Mesothelial cell of epicardium (in vitro differentiated cells): Measurements from ENCODE around the gene RAP1B. TPM values are rescaled to one million over a fixed set of nuclear protein-coding genes. Genes with fewer than 3 reads are reported as not detected.
"Not testable (repeated sequence)": the region's sequence is repeated elsewhere in the genome, so short reads cannot be mapped to it uniquely, and the experiment has no call there.

Experiments
- DNase-seq, 2 experiments: peaks; one replicate each; pipeline ENCODE4 v3.0.0; 2021; ENCODE audit warnings: low spot score in 2 of 2; ENCODE audit not compliant: unreplicated experiment in 2 of 2
- H3K27ac Mint-ChIP-seq: 2 replicates; pipeline ENCODE4 v1.8.0; 2021; ENCODE audit warnings: mixed read lengths
- H3K27me3 Mint-ChIP-seq: 2 replicates; pipeline ENCODE4 v1.8.0; 2021; ENCODE audit warnings: low read depth, mixed read lengths
- H3K36me3 Mint-ChIP-seq: 2 replicates; pipeline ENCODE4 v1.8.0; 2021; ENCODE audit warnings: mixed read lengths
- H3K4me1 Mint-ChIP-seq: 2 replicates; pipeline ENCODE4 v1.8.0; 2021; ENCODE audit warnings: mixed read lengths
- H3K4me3 Mint-ChIP-seq: 2 replicates; pipeline ENCODE4 v1.8.0; 2021; ENCODE audit warnings: mild to moderate bottlenecking, moderate library complexity, mixed read lengths
- H3K9me3 Mint-ChIP-seq: 2 replicates; pipeline ENCODE4 v1.8.0; 2021; ENCODE audit warnings: mixed read lengths
- total RNA-seq: library from RNA; stranded (reverse); gene quantifications from 3 replicates; pipeline ENCODE4 v1.2.1, GENCODE V29; 2021
- TF ChIP-seq, protein P1 (sequence below): fragments of 200-600 bp; sonication (generic); IDR thresholded peaks from one replicate; pipeline ENCODE4 v1.5.0; 2021; ENCODE audit warnings: antibody characterized with exemption; ENCODE audit not compliant: unreplicated experiment

The RAP1B gene
- total RNA-seq, 1 donor from 2014 or later, result 110 TPM

DNA sequence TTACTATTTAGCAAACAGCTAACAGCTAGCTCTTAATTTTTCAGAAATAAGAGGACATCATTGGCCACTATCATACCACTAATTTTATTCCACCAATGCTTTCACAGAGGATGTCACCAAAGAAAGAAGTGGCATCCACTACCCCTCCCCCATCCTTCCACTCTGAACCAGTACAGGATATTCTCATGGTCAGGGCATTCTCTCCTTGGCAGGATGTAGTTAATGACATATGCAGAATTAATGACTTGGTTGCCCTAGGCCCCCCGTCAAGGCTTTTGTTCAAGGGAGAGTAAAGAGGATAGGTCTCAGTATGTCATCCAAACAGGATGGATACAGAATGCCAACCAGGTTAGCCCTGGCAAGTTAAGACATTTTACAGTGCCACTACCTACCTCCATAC is 57.2 kb downstream of the RAP1B start:
- H3K27me3 Mint-ChIP-seq, result no peaks in the 10 kb centered on the region
- TF ChIP-seq, protein P1, sequence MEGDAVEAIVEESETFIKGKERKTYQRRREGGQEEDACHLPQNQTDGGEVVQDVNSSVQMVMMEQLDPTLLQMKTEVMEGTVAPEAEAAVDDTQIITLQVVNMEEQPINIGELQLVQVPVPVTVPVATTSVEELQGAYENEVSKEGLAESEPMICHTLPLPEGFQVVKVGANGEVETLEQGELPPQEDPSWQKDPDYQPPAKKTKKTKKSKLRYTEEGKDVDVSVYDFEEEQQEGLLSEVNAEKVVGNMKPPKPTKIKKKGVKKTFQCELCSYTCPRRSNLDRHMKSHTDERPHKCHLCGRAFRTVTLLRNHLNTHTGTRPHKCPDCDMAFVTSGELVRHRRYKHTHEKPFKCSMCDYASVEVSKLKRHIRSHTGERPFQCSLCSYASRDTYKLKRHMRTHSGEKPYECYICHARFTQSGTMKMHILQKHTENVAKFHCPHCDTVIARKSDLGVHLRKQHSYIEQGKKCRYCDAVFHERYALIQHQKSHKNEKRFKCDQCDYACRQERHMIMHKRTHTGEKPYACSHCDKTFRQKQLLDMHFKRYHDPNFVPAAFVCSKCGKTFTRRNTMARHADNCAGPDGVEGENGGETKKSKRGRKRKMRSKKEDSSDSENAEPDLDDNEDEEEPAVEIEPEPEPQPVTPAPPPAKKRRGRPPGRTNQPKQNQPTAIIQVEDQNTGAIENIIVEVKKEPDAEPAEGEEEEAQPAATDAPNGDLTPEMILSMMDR, result no peak
- no peaks in the 10 kb centered on the region for H3K9me3 Mint-ChIP-seq
- H3K36me3 Mint-ChIP-seq, result peaks cover 2% of the 10 kb centered on the region
- H3K27ac Mint-ChIP-seq, result no peak overlapping the region
- no peak for DNase-seq
- H3K4me3 Mint-ChIP-seq, result no peak overlapping the region
- H3K4me1 Mint-ChIP-seq, result peaks cover 3% of the 10 kb centered on the region

DNA sequence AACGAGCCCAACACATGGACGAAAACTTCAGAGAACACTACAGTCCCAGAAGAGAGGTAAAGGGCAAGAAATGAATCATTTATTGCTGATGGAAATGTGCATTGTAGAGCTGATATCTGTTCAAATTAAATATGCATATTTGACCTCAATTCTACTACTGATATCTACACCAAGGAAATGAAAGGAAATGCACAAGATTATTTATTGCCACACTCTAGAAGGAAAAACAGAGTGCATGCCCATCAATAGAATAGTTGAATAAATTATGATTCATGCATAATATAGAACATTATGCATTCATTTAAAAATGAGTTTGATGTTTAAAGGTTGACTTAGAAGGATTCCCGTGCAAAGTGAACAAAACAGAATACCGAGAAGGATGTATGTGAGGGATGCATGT is 60.5 kb downstream of the RAP1B start:
- no peaks in the 10 kb centered on the region for H3K27me3 Mint-ChIP-seq
- H3K27ac Mint-ChIP-seq, result no peak overlapping the region
- TF ChIP-seq, protein P1, result no peak
- no peak overlapping the region for H3K4me3 Mint-ChIP-seq
- DNase-seq, result no peak
- H3K36me3 Mint-ChIP-seq, result no peaks in the 10 kb centered on the region
- peaks cover 8% of the 10 kb centered on the region for H3K4me1 Mint-ChIP-seq
- H3K9me3 Mint-ChIP-seq, result no peaks in the 10 kb centered on the region

DNA sequence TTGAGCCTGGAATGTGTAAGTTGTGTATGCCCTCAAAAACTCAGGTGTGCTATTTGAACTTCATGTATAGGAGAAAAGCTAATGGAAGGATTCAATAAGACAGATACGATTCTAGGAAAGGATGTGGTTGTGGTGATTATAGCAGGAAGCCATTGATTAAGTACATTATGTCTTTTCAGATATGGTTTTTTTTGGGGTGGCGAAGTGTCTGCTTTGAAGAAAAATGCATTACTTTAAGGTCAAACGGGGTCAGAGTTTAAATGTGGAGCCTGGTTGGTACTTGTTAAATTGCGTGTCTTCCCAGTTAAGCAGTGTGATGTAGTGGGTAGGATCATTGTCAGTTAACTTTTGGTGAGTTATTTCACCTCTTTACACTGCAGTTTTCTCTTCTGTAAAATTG is 63.1 kb downstream of the RAP1B start:
- no peak overlapping the region for H3K4me3 Mint-ChIP-seq
- TF ChIP-seq, protein P1, result no peak
- no peaks in the 10 kb centered on the region for H3K27me3 Mint-ChIP-seq
- DNase-seq, result no peak
- H3K27ac Mint-ChIP-seq, result no peak overlapping the region
- no peaks in the 10 kb centered on the region for H3K36me3 Mint-ChIP-seq
- H3K9me3 Mint-ChIP-seq, result no peaks in the 10 kb centered on the region
- peaks cover 5% of the 10 kb centered on the region for H3K4me1 Mint-ChIP-seq

DNA sequence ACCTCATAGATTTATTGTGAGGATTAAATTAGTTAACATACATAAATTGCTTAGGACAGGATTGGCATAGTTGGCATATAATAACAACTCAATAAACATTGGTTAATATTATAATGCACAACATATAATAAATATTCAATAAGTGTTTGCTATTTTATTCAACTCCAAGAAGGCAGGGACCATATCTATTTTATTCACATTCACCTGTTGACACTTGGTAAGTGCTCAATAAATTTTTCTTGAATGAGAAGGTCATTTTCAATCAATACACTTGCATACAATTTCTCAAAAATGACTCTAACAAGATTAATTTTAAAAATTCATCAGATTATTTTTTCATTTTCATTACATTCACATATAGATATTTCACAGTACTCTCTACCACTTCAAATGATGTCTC is 63.7 kb downstream of the RAP1B start:
- H3K9me3 Mint-ChIP-seq, result no peaks in the 10 kb centered on the region
- peaks cover 5% of the 10 kb centered on the region for H3K4me1 Mint-ChIP-seq
- no peaks in the 10 kb centered on the region for H3K36me3 Mint-ChIP-seq
- H3K4me3 Mint-ChIP-seq, result no peak overlapping the region
- H3K27me3 Mint-ChIP-seq, result no peaks in the 10 kb centered on the region
- no peak for DNase-seq
- H3K27ac Mint-ChIP-seq, result no peak overlapping the region
- TF ChIP-seq, protein P1, result no peak

DNA sequence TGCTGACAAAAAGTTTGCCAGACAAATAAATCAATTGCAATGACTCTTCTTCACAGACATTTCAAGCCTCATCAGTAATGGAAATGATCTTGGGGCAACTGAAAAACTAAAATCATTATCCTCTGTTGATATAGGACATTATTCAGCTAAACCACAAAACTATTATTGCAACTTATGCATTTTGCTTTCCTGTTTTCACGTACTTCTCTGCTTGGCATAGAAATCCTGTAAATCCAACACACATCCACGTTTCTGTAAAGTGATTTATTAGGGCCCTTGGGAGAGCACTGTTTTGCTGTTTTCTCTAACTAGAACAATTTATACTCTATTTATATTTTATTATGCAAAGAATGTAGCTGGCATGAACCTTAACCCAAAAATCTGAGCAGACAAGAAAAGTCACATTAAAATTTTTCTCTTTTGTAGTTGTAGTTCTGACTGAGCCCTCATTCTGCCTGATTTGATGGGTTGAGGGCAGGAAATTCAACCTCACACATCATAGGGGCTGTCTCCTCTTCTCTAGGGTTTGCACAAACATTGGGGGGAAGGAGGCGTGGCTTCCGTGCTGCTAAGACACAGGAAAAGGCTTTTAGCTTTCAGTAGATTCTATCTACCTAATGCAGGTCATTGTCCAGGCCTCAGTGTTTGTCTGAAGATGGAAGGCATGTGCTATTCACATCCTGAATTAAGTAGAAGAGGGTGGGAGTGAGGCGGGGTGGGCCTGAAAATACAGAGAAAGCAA is 64.6 kb downstream of the RAP1B start:
- no peaks in the 10 kb centered on the region for H3K9me3 Mint-ChIP-seq
- no peak for DNase-seq
- peak overlapping the region; percentile 82 for H3K27ac Mint-ChIP-seq
- no peaks in the 10 kb centered on the region for H3K36me3 Mint-ChIP-seq
- H3K4me1 Mint-ChIP-seq, result peaks cover 5% of the 10 kb centered on the region
- TF ChIP-seq, protein P1, result no peak
- H3K4me3 Mint-ChIP-seq, result no peak overlapping the region
- no peaks in the 10 kb centered on the region for H3K27me3 Mint-ChIP-seq

DNA sequence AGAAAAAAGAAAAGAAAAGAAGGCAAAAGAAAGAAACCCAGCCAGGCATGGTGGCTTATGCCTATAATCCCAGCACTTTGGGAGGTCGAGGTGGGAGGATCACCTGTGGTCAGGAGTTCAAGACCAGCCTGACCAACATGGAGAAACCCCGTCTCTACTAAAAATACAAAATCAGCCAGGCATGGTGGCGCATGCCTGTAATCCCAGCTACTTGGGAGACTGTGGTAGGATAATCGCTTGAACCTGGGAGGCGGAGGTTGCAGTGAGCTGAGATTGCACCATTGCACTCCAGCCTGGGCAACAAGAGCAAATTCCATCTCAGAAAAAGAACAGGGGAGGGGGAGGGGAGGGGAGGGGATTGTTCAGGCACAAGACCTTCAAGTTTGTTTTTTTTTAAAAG is 66.2 kb downstream of the RAP1B start:
- not testable (repeated sequence) for H3K36me3 Mint-ChIP-seq, H3K4me1 Mint-ChIP-seq, H3K27ac Mint-ChIP-seq, H3K4me3 Mint-ChIP-seq, H3K27me3 Mint-ChIP-seq, DNase-seq, H3K9me3 Mint-ChIP-seq
